Measurements from ENCODE around the gene PIEZO2. TPM values are rescaled to one million over a fixed set of nuclear protein-coding genes. Genes with fewer than 3 reads are reported as not detected.
"Not testable (repeated sequence)": the region's sequence is repeated elsewhere in the genome, so short reads cannot be mapped to it uniquely, and the experiment has no call there.

PIEZO2 gene
- not detected in 2 replicates for polyA plus RNA-seq (2014; cell fraction: cytosol; rRNA removed)
- polyA plus RNA-seq (2014; cell fraction: nucleus; rRNA removed): not detected in 2 replicates

GRCh38 chr18:11149441-11150270 is at the start of gene PIEZO2:
Gene PIEZO2, minus strand, starts transcription at chr18:11149569. Its CDS starts 981 bp downstream, at chr18:11148588.
- DNase-seq (ENCODE audit: low spot score): no peak

DNA sequence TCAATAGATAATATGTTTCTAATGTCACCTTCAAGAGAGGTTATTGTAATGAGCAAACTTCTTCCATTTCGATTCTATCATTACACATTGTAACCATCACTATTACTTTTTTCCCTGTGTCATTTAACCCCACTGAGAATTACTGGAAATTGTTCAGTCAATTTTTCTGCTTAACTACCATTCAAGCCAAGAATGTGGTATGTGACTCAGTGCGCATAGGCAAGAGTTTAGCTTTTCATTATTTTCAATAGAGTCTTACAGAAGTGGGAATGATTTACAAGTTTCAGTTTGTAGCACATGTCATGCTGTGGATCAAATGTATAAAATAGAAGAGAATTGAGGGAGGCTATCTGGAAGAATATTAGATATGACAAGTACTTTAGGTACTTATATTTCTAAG is 34.3 kb upstream of the PIEZO2 start:
- DNase-seq (ENCODE audit: low spot score): no peak

DNA sequence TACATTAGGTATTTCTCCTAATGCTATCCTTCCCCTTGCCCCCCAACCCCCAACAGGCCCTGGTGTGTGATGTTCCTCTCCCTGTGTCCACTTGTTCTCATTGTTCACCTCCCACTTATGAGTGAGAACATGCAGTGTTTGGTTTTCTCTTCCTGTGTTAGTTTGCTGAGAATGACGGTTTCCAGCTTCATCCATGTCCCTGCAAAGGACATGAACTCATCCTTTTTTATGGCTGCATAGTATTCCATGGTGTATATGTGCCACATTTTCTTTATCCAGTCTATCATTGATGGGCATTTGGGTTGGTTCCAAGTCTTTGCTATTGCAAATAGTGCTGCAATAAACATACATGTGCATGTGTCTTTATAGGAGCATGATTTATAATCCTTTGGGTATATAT is 32.3 kb upstream of the PIEZO2 start:
- DNase-seq (ENCODE audit: low spot score): not testable (repeated sequence)

DNA sequence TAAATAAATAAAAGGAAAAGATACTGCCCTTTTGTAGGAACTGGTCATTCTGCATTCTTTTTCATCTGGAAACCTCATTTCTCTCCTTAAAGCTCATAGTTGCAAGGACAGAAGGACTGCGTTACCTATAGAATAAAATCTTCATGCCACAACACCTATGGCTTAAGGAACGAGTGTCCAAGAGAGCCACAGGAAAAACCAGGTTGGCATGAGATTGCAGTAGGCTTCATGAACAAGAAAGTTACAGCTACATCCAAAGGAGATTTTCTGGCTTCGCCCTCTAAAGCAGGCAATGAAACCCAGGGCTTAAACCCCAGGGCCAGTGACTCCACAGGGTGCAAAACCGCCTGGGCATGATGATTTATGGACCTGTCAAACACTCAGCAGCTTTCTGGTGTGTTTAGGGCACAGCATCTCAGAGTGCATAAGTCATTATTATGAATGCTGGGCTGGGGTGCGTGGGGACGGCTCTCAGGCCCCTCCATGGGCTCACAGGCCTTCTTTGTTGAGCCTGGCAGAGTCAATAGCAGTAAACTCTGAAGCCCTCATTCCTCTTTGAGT is 30.7 kb upstream of the PIEZO2 start:
- DNase-seq (ENCODE audit: low spot score): no peak

DNA sequence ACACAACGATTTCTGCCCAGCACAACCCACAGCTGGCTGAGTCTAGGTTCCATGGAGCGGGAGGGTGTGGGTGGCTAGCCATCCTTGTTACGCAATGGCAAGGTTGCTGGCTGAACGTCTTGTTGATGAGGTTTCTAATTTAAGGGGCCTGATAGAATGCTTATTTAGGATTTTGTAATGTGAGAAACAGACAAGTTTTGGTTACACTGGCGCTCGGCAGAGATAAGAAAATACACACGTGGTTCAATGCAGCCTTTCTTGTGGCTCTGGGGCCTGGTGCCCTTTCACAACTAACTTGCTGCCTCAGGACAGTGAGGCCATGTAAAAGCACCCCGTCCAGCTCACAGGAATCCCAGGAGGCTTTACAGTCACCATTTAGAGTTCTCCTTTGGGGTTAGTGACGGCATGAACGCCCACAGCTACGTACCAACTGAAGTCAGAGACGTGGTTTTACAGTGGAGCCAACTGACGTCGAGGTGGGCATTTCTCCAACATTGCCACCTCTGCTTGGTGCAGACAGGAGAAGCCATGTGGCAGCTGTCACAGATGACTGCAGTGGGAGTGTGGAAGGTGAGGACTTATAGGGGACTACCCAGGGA is 29.7 kb upstream of the PIEZO2 start:
- no peak for DNase-seq (ENCODE audit: low spot score)

DNA sequence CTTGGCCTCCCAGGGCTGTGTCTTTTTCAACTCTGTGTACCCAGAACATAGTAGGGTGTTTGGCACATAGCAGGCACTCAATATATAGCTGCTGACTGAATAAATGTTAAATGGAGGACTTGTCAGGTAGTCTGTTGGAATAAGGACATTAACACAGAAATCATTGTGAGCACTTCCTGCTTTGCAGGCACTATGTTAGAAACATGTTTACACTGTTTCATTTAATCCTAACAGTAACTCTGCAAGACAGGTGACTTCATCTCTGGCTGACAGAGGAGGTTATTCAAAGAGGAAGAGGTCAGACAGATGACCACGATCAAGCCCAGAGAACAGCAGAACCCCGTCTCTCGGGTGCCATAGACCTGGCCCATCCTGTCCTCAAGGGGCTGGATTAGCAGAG is 28.0 kb upstream of the PIEZO2 start:
- no peak for DNase-seq (ENCODE audit: low spot score)

- DNase-seq (ENCODE audit: low spot score): no peak
These were observed 27.1 kb upstream of the PIEZO2 start for GRCh38 chr18:11176481-11176881.

DNA sequence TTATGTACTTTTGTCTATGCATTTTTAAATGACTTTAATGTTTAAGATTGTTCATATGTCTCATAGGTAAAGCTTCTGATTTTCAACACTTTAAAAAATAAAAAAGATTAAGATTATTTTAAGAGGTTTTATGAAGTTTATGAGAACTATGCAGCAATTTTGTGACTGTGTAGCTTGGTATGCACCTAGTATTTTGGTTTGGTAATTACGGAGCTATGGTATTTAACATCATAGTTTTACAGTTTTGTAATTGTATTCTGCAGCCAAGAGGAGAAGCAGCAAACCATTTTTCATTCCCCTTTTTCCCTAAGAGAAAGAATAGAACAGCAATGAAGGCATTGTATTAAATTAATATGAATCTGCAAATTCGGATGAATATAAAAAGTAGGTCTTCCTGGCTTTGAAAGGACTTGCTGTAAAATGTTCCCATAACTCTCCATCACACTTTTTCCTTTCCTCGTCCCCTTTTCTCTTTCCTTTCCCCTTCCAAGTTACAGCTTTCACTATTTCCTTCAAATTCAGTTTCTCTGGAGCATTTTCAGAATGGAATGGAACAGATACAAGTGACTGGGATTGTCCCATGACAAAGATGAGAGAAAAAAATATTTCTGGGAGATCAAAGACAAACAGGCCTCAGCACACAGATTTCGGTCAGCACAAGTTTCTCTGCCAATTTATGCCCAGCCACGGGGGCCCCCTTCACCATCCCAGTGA is 26.1 kb upstream of the PIEZO2 start:
- DNase-seq (ENCODE audit: low spot score): no peak

DNA sequence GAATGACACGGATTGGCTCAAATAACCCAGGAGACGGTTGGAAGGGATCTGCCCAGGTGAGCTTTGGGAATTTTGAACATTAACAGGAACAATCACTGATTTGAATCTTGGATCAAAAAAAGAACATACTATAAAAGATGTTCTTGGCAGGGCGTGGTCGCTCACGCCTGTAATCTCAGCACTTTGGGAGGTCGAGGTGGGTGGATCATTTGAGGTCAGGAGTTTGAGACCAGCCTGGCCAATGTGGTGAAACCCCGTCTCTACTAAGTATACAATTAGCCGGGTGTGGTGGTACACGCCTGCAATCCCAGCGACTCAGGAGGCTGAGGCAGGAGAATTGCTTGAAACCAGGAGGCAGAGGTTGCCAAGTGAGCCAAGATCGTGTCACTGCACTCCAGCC is 24.8 kb upstream of the PIEZO2 start:
- DNase-seq (ENCODE audit: low spot score): not testable (repeated sequence)

DNA sequence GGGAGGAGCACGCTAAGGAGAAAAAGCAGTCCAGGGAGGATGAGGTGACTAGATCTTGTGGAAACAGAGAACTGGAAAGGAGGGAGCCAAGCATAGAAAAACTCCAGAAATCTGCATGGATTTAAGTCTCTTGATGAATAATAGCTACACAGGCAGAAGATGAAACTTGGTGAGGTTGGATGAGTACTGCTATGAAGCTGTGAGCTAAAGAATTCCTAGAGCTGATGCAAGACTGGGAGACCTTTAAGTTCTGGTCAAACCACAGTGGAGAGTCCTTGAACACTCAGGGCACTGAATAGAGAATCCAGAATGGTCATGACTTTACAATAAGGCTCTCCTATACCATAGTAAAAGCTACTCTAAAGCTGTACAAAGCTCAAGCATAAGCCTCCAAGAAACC is 18.4 kb upstream of the PIEZO2 start:
- no peak for DNase-seq (ENCODE audit: low spot score)

GRCh38 chr18:11165952-11166351 is 16.6 kb upstream of the PIEZO2 start:
- DNase-seq (ENCODE audit: low spot score): no peak

DNA sequence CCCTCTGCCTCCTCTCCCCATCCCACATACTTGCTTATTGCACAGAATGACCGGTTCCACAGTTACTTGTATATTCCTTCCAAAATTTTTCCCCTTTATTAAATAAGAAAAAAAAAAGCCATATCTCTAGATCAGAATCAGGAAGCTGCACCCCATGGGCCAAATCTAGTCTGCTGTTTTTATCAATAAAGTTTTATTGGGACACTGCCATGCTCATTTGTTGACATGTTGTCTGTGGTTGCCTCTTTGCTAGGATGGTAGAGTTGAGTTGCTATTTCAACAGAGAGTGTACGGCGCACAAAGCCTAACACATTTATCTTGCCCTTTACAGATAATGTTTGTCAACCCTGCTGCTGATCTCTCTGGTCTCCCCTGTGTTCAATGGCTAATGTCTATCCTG is 15.8 kb upstream of the PIEZO2 start:
- DNase-seq (ENCODE audit: low spot score): no peak

DNA sequence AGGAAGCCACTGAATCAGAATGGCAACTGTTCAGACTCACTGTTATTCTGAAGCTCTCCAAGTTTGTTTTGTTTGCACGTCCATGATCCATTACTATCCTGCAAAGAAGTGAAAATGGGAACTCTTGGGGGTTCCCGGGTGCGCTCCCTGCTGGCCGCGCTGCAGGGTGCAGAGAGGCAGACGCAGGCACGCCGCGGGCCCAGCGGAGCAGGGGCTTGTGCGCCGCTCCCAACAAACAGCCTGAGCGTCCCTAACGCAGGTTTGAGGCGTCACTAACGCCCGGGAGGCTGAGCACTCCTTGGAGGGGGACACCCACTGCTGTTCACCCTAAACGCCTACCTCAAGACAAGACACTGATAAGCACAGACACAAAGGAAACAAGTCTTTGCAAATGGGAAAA is 14.3 kb upstream of the PIEZO2 start:
- no peak for DNase-seq (ENCODE audit: low spot score)

DNA sequence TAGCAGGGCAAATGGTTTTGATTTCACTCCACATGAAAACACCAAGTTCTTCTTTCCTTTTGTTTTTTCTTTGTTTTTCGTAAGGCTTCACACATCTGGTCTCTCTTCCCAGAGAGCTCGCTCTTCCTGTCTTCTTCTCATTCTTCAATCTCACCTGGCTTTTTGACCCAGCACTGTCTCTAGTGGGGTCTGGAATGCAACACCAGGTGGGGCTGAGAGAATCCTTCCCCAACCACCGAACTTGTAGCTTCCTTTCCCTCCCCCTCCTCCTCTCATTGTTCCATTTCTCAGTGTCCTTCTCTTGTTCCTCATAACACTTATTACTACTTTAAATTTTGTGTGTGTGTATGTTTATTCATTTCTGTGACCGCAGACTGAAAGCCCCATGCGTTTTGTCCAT is 13.5 kb upstream of the PIEZO2 start:
- no peak for DNase-seq (ENCODE audit: low spot score)

- no peak for DNase-seq (ENCODE audit: low spot score)
These were observed 13.1 kb upstream of the PIEZO2 start for GRCh38 chr18:11162462-11162861.

- DNase-seq (ENCODE audit: low spot score): no peak
These were observed 10.9 kb upstream of the PIEZO2 start for GRCh38 chr18:11160313-11160712.

GRCh38 chr18:11159844-11160243 is 10.5 kb upstream of the PIEZO2 start:
- DNase-seq (ENCODE audit: low spot score): no peak

GRCh38 chr18:11156978-11157377 is 7.6 kb upstream of the PIEZO2 start:
- no peak for DNase-seq (ENCODE audit: low spot score)

DNA sequence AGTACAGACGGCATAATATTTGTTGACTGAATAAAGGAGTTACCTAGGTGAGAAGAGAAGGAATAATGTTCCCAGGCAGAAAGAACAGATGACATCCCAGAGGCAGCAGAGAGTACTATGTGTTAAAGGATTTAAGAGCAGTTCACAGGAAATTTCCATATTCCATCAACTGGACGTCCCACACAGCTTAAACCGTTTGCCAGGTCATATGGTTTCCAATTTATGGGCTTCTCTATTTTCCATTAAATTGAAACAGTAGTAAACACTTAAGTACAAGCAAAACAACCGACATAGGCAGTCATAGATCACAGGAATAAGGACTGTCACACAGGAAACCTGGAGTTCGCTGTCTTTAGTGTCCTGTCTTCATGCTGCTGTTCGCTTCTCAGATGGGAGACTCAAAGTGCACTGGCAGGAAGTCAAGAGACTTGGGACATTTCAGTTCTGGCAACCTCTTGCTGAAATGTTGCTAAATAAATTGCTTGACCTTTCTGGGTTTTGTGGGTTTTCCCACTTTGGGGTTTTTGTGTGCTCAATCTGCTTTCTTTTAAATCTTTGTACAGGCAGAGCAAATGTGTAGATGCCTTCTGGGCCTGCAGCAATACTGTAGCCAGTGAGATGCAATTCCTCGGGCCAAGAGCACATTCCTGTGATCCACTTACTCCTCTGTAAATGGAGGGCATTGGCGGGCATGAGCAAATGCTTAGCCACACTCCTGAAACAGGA is 5.8 kb upstream of the PIEZO2 start:
- no peak for DNase-seq (ENCODE audit: low spot score)

DNA sequence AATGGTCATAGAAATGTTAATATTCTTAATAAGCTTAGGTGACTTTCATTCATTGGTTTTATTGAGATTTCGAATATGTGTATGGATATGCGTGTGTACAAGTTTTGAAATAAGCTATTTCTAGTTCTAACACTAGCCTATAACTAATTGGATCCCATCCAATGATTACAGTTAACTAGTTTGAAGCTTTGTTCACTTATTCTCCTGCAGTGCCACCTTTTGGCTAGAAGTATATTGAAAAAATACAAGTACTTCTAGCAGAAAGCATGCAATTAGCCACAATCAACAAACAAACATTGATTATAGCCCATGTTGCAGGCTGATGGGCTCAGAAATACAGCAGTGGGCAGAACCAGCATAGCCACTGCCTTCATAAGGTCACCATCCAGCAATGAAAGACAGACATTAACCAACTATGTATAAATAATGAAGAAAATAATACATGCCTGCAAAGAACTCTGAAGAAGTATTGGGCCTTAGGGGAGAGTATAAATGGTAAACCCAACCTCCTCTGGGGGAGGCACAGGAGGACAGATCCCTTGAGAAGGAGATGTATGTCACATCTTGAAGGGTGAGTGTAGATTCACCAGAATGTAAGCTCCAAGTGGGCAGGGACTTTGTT is 5.1 kb upstream of the PIEZO2 start:
- DNase-seq (ENCODE audit: low spot score): peak; percentile 4

GRCh38 chr18:11153097-11153496 is 3.7 kb upstream of the PIEZO2 start:
- DNase-seq (ENCODE audit: low spot score): no peak
